ENCODE data around the gene PRF1.

PRF1 gene

GRCh38 chr10:70620020-70620289 is 17.4 kb upstream of the PRF1 start:
- DNase-seq (ENCODE audit: low read depth), result no peak
- TF ChIP-seq CTCF (conservative IDR thresholded peaks at IDR 0.05; ENCODE audit: low read depth, low read length), result no peak
- no peak overlapping the region for H3K4me3 ChIP-seq (ENCODE audit: low read length)

GRCh38 chr10:70619271-70620019 is 16.9 kb upstream of the PRF1 start:
- H3K4me3 ChIP-seq (ENCODE audit: low read length), result no peak overlapping the region
- peak; percentile 26 for TF ChIP-seq CTCF (conservative IDR thresholded peaks at IDR 0.05; ENCODE audit: low read depth, low read length)
- DNase-seq (ENCODE audit: low read depth), result no peak

- no peak for DNase-seq (ENCODE audit: low read depth)
- TF ChIP-seq CTCF (conservative IDR thresholded peaks at IDR 0.05; ENCODE audit: low read depth, low read length), result no peak
Observed at GRCh38 chr10:70618663-70619062, 16.1 kb upstream of the PRF1 start.

GRCh38 chr10:70617798-70618568 is 15.4 kb upstream of the PRF1 start:
- TF ChIP-seq CTCF (conservative IDR thresholded peaks at IDR 0.05; ENCODE audit: low read depth, low read length), result no peak
- DNase-seq (ENCODE audit: low read depth), result no peak
- no peak overlapping the region for H3K4me3 ChIP-seq (ENCODE audit: low read length)

More at GRCh38 chr10:70618663-70619062, 16.1 kb upstream of the PRF1 start:
- no peak overlapping the region for H3K4me3 ChIP-seq (ENCODE audit: low read length)

- TF ChIP-seq CTCF (conservative IDR thresholded peaks at IDR 0.05; ENCODE audit: low read depth, low read length), result no peak
- H3K4me3 ChIP-seq (ENCODE audit: low read length), result no peak overlapping the region
- no peak for DNase-seq (ENCODE audit: low read depth)
Observed at GRCh38 chr10:70616761-70617160, 14.2 kb upstream of the PRF1 start.

- H3K4me3 ChIP-seq (ENCODE audit: low read length), result no peak overlapping the region
- DNase-seq (ENCODE audit: low read depth), result no peak
- TF ChIP-seq CTCF (conservative IDR thresholded peaks at IDR 0.05; ENCODE audit: low read depth, low read length), result no peak
Observed at GRCh38 chr10:70615784-70616522, 13.4 kb upstream of the PRF1 start.
